ENCODE measurements around the gene OPCML.

GRCh38 chr11:133146697-133147306, 385.5 kb downstream of the OPCML start:
- no peak for TF ChIP-seq CTCF (conservative IDR thresholded peaks at IDR 0.05; ENCODE audit: low read depth, low read length)
- TF ChIP-seq EZH2 (IDR thresholded peaks at IDR 0.05; ENCODE audit: borderline replicate concordance, low read depth, low read length, poor library complexity, severe bottlenecking) = no peak

Data from A673 (cell line).